ENCODE data around the gene LBHD2. TPM values are rescaled to one million over a fixed set of nuclear protein-coding genes. Genes with fewer than 3 reads are reported as not detected.

The LBHD2 gene
- total RNA-seq, 1 donor from 2014 or later, result not detected

- no peak for DNase-seq (ENCODE audit: low spot score)
These were observed 15.5 kb upstream of the LBHD2 start for GRCh38 chr14:103068351-103069073.

- no peak for DNase-seq (ENCODE audit: low spot score)
These were observed 13.6 kb upstream of the LBHD2 start for GRCh38 chr14:103070263-103070885.

GRCh38 chr14:103070971-103071542, 13.0 kb upstream of the LBHD2 start:
- no peak for DNase-seq (ENCODE audit: low spot score)

- DNase-seq (ENCODE audit: low spot score), result peak; percentile 78
These were observed 12.3 kb upstream of the LBHD2 start for GRCh38 chr14:103071544-103072251.

- DNase-seq (ENCODE audit: low spot score), result no peak
These were observed 11.2 kb upstream of the LBHD2 start for GRCh38 chr14:103072595-103073366.

- DNase-seq (ENCODE audit: low spot score), result no peak
These were observed 10.6 kb upstream of the LBHD2 start for GRCh38 chr14:103073367-103073875.

- peak; percentile 74 for DNase-seq (ENCODE audit: low spot score)
These were observed 9.9 kb upstream of the LBHD2 start for GRCh38 chr14:103073876-103074728.

- peak; percentile 38 for DNase-seq (ENCODE audit: low spot score)
These were observed 9.2 kb upstream of the LBHD2 start for GRCh38 chr14:103074729-103075367.

- DNase-seq (ENCODE audit: low spot score), result peak; percentile 78
These were observed 5.6 kb upstream of the LBHD2 start for GRCh38 chr14:103078420-103078749.

GRCh38 chr14:103078860-103079587, 5.0 kb upstream of the LBHD2 start:
- no peak for DNase-seq (ENCODE audit: low spot score)

- no peak for DNase-seq (ENCODE audit: low spot score)
These were observed 2.1 kb upstream of the LBHD2 start for GRCh38 chr14:103081951-103082350.

GRCh38 chr14:103085106-103086091, 1.4 kb downstream of the LBHD2 start:
- DNase-seq (ENCODE audit: low spot score), result no peak

- no peak for DNase-seq (ENCODE audit: low spot score)
These were observed 2.8 kb downstream of the LBHD2 start for GRCh38 chr14:103086771-103087342.

GRCh38 chr14:103087343-103087835, 3.4 kb downstream of the LBHD2 start:
- no peak for DNase-seq (ENCODE audit: low spot score)

- DNase-seq (ENCODE audit: low spot score), result no peak
These were observed 4.9 kb downstream of the LBHD2 start for GRCh38 chr14:103088921-103089320.

- no peak for DNase-seq (ENCODE audit: low spot score)
These were observed 5.7 kb downstream of the LBHD2 start for GRCh38 chr14:103089386-103090335.
